ENCODE results near the gene NEK1.

NEK1 gene

GRCh38 chr4:169420291-169420690 is 192.1 kb downstream of the NEK1 start:
- in situ Hi-C loops (cut with MboI; ENCODE audit: low sequenced_read_pairs), result no loop called here

- in situ Hi-C loops (cut with MboI; ENCODE audit: low sequenced_read_pairs), result no loop called here
These were observed 193.5 kb downstream of the NEK1 start for GRCh38 chr4:169418846-169419245.

- in situ Hi-C loops (cut with MboI; ENCODE audit: low sequenced_read_pairs), result no loop called here
These were observed 194.6 kb downstream of the NEK1 start for GRCh38 chr4:169417629-169418282.

- in situ Hi-C loops (cut with MboI; ENCODE audit: low sequenced_read_pairs), result no loop called here
These were observed 195.4 kb downstream of the NEK1 start for GRCh38 chr4:169416997-169417396.

- in situ Hi-C loops (cut with MboI; ENCODE audit: low sequenced_read_pairs), result no loop called here
These were observed 195.9 kb downstream of the NEK1 start for GRCh38 chr4:169416461-169416860.

- in situ Hi-C loops (cut with MboI; ENCODE audit: low sequenced_read_pairs), result no loop called here
These were observed 197.5 kb downstream of the NEK1 start for GRCh38 chr4:169414913-169415312.

GRCh38 chr4:169412046-169412445 is 200.3 kb downstream of the NEK1 start:
- in situ Hi-C loops (cut with MboI; ENCODE audit: low sequenced_read_pairs), result no loop called here

GRCh38 chr4:169410839-169411770 is 201.3 kb downstream of the NEK1 start:
- in situ Hi-C loops (cut with MboI; ENCODE audit: low sequenced_read_pairs), result no loop called here

GRCh38 chr4:169407217-169407845 is 205.1 kb downstream of the NEK1 start:
- in situ Hi-C loops (cut with MboI; ENCODE audit: low sequenced_read_pairs), result no loop called here

- in situ Hi-C loops (cut with MboI; ENCODE audit: low sequenced_read_pairs), result no loop called here
These were observed 207.4 kb downstream of the NEK1 start for GRCh38 chr4:169404960-169405359.

GRCh38 chr4:169400832-169401231 is 211.6 kb downstream of the NEK1 start:
- in situ Hi-C loops (cut with MboI; ENCODE audit: low sequenced_read_pairs), result no loop called here

- in situ Hi-C loops (cut with MboI; ENCODE audit: low sequenced_read_pairs), result no loop called here
These were observed 212.2 kb downstream of the NEK1 start for GRCh38 chr4:169399976-169400767.

GRCh38 chr4:169398316-169398715 is 214.1 kb downstream of the NEK1 start:
- in situ Hi-C loops (cut with MboI; ENCODE audit: low sequenced_read_pairs), result no loop called here

GRCh38 chr4:169397762-169398161 is 214.6 kb downstream of the NEK1 start:
- in situ Hi-C loops (cut with MboI; ENCODE audit: low sequenced_read_pairs), result no loop called here

- in situ Hi-C loops (cut with MboI; ENCODE audit: low sequenced_read_pairs), result no loop called here
These were observed 227.0 kb downstream of the NEK1 start for GRCh38 chr4:169385376-169385775.

GRCh38 chr4:169384779-169385178 is 227.6 kb downstream of the NEK1 start:
- in situ Hi-C loops (cut with MboI; ENCODE audit: low sequenced_read_pairs), result no loop called here

GRCh38 chr4:169383724-169384123 is 228.7 kb downstream of the NEK1 start:
- in situ Hi-C loops (cut with MboI; ENCODE audit: low sequenced_read_pairs), result no loop called here

GRCh38 chr4:169379688-169380087 is 232.7 kb downstream of the NEK1 start:
- in situ Hi-C loops (cut with MboI; ENCODE audit: low sequenced_read_pairs), result no loop called here

- in situ Hi-C loops (cut with MboI; ENCODE audit: low sequenced_read_pairs), result no loop called here
These were observed 235.0 kb downstream of the NEK1 start for GRCh38 chr4:169377367-169377766.

- in situ Hi-C loops (cut with MboI; ENCODE audit: low sequenced_read_pairs), result no loop called here
These were observed 236.0 kb downstream of the NEK1 start for GRCh38 chr4:169376421-169376820.

- in situ Hi-C loops (cut with MboI; ENCODE audit: low sequenced_read_pairs), result no loop called here
These were observed 239.6 kb downstream of the NEK1 start for GRCh38 chr4:169372791-169373190.
